ENCODE data around the gene ZNF423.

- TF ChIP-seq, protein P1, sequence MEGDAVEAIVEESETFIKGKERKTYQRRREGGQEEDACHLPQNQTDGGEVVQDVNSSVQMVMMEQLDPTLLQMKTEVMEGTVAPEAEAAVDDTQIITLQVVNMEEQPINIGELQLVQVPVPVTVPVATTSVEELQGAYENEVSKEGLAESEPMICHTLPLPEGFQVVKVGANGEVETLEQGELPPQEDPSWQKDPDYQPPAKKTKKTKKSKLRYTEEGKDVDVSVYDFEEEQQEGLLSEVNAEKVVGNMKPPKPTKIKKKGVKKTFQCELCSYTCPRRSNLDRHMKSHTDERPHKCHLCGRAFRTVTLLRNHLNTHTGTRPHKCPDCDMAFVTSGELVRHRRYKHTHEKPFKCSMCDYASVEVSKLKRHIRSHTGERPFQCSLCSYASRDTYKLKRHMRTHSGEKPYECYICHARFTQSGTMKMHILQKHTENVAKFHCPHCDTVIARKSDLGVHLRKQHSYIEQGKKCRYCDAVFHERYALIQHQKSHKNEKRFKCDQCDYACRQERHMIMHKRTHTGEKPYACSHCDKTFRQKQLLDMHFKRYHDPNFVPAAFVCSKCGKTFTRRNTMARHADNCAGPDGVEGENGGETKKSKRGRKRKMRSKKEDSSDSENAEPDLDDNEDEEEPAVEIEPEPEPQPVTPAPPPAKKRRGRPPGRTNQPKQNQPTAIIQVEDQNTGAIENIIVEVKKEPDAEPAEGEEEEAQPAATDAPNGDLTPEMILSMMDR (conservative IDR thresholded peaks at IDR 0.05; ENCODE audit: low read depth, low read length) = no peak
- no peak for TF ChIP-seq EZH2 (IDR thresholded peaks at IDR 0.05; ENCODE audit: borderline replicate concordance, low read depth, low read length, poor library complexity, severe bottlenecking)
These were observed 195.3 kb downstream of the ZNF423 start for GRCh38 chr16:49660626-49661025.
